ENCODE data around the gene GLB1L.
"Not testable (repeated sequence)": the region's sequence is repeated elsewhere in the genome, so short reads cannot be mapped to it uniquely, and the experiment has no call there.

Gene GLB1L

GRCh38 chr2:219261024-219261855, 16.0 kb upstream of the GLB1L start:
- no peak overlapping the region for H3K9ac ChIP-seq (ENCODE audit: low read length)
- no peaks in the 10 kb centered on the region for H3K36me3 ChIP-seq (ENCODE audit: control insufficient read depth, insufficient read depth, low read length)
- H3K4me1 ChIP-seq (ENCODE audit: control insufficient read depth, insufficient read depth, low read length), result no peaks in the 10 kb centered on the region
- H3K9me3 ChIP-seq (ENCODE audit: control insufficient read depth, low read length), result no peaks in the 10 kb centered on the region
- no peak overlapping the region for H3K4me3 ChIP-seq (ENCODE audit: low read length)
- H3K27me3 ChIP-seq (ENCODE audit: control insufficient read depth, insufficient read depth, low read length), result peaks cover 8% of the 10 kb centered on the region

DNA sequence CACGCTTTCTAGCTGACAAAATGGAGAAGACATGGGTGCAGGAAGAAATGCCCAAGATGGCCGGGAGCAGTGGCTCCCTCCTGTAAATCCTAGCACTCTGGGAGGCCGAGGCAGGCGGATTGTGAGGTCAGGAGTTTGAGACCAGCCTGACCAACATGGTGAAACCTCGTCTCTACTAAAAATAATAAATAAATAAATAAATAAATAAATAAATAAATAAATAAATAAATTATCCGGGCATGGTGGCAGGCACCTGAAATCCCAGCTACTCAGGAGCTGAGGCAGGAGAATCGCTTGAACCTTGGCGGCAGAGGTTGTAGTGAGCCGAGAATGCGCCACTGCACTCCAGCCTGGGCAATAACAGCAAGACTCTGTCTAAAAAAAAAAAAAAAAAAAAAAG, 13.7 kb upstream of the GLB1L start:
- not testable (repeated sequence) for H3K36me3 ChIP-seq (ENCODE audit: control insufficient read depth, insufficient read depth, low read length); H3K9me3 ChIP-seq (ENCODE audit: control insufficient read depth, low read length); H3K4me1 ChIP-seq (ENCODE audit: control insufficient read depth, insufficient read depth, low read length); H3K9ac ChIP-seq (ENCODE audit: low read length); H3K4me3 ChIP-seq (ENCODE audit: low read length)
- H3K27me3 ChIP-seq (ENCODE audit: control insufficient read depth, insufficient read depth, low read length), result peaks cover 27% of the 10 kb centered on the region

DNA sequence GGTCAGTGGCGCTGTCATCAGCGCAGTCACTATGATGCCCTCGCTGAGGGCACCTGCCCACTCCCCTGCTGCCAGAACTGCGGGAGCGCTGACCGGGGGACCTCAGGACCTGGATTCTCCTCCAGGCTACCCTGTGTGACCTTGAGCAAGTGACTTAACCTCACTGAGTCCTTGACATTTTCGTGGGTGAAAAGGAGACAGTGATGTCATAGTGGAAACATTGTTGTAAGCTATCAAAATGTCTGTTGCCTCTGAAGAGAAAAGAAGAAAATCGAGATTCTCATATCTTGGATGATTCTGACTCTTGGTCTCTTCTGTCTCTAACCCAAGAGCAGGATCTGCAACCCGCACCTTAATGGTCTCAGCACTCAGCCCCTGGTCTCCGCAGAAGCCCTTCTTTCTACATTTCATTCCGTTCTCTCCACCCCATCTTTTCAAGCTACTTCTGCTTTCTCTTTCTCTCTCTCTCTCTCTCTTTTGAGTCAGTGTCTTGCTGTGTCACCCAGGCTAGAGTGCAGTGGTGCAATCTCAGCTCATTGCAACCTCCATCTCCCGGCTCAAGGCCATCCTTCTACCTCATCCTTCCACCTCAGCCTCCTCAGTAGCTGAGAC, 9.5 kb upstream of the GLB1L start:
- Histone ChIP-seq H3K36me3 (ENCODE audit: control insufficient read depth, insufficient read depth, low read length) (no peaks in the 10 kb centered on the region), H3K27me3 (ENCODE audit: control insufficient read depth, insufficient read depth, low read length) (peaks cover 27% of the 10 kb centered on the region), H3K9me3 (ENCODE audit: control insufficient read depth, low read length) (no peaks in the 10 kb centered on the region), H3K4me3 (ENCODE audit: low read length) (peak overlapping the region; percentile 88), H3K9ac (ENCODE audit: low read length) (peak overlapping the region; percentile 83), H3K4me1 (ENCODE audit: control insufficient read depth, insufficient read depth, low read length) (peaks cover 38% of the 10 kb centered on the region)

DNA sequence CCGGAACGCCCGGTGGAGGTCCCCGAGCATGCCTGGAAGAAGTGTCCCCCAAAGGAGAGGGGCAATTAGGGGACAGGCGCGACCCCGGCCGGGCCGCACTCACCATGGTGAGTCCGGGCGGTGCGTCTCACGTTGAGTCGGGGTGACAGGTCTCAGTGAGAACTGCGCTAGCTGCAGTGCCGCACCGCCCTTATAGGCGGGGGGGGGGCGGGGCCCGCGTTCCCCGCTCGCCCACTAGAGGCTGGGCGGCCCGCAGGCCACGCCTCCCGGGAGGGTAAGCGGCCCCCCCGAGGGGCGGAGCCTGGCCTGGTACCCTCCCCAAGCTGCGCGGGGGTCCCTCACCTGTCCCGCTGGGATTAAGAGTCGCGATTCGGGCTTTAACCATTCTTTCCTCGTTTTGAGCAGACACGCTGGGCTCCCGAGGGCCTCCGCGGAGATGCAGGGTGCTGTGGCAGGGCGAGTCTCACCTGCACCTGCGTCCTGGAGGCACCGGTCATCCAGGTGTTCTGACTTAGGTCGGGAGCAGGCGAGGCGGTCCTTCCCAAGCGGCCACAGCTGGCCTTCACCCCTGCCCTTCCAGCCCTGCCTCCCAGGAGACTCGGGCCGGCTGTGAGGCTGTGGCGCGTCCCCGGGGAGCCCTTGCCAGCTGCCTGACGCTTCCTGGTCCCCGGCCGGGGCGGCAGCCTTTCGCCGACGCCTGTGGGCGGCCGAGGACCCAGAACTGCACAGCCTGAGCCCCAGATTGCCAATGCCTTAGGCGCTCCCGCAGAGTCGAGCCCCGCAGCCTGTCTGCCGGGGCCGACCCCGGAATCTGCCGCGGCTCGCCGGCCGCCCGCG, 8.7 kb upstream of the GLB1L start, which contains the start of gene TUBA4A:
TSS of gene TUBA4A (minus strand) at position 166 of the 837 bp plus-strand sequence. CDS start at position 106, 60 bp downstream.
- Histone ChIP-seq H3K4me3 (ENCODE audit: low read length) (peak within 1 kb of the TSS; percentile 88), H3K9ac (ENCODE audit: low read length) (peak within 1 kb of the TSS; percentile 83), H3K36me3 (ENCODE audit: control insufficient read depth, insufficient read depth, low read length) (no peaks in the 10 kb centered on the region), H3K9me3 (ENCODE audit: control insufficient read depth, low read length) (no peaks in the 10 kb centered on the region), H3K4me1 (ENCODE audit: control insufficient read depth, insufficient read depth, low read length) (peaks cover 45% of the 10 kb centered on the region), H3K27me3 (ENCODE audit: control insufficient read depth, insufficient read depth, low read length) (peaks cover 22% of the 10 kb centered on the region)

GRCh38 chr2:219252900-219253752, 7.9 kb upstream of the GLB1L start, which contains the start of gene TUBA4B:
Gene TUBA4B, plus strand, starts transcription at chr2:219253243. Its CDS starts 165 bp downstream, at chr2:219253408.
- H3K36me3 ChIP-seq (ENCODE audit: control insufficient read depth, insufficient read depth, low read length), result no peaks in the 10 kb centered on the region
- peaks cover 54% of the 10 kb centered on the region for H3K4me1 ChIP-seq (ENCODE audit: control insufficient read depth, insufficient read depth, low read length)
- H3K4me3 ChIP-seq (ENCODE audit: low read length), result peak within 1 kb of the TSS; percentile 88
- peak within 1 kb of the TSS; percentile 83 for H3K9ac ChIP-seq (ENCODE audit: low read length)
- peaks cover 22% of the 10 kb centered on the region for H3K27me3 ChIP-seq (ENCODE audit: control insufficient read depth, insufficient read depth, low read length)
- H3K9me3 ChIP-seq (ENCODE audit: control insufficient read depth, low read length), result no peaks in the 10 kb centered on the region

GRCh38 chr2:219252570-219252899, 7.3 kb upstream of the GLB1L start:
- peak overlapping the region; percentile 88 for H3K4me3 ChIP-seq (ENCODE audit: low read length)
- H3K4me1 ChIP-seq (ENCODE audit: control insufficient read depth, insufficient read depth, low read length), result peaks cover 58% of the 10 kb centered on the region
- peaks cover 22% of the 10 kb centered on the region for H3K27me3 ChIP-seq (ENCODE audit: control insufficient read depth, insufficient read depth, low read length)
- H3K9ac ChIP-seq (ENCODE audit: low read length), result peak overlapping the region; percentile 83
- H3K9me3 ChIP-seq (ENCODE audit: control insufficient read depth, low read length), result no peaks in the 10 kb centered on the region
- no peaks in the 10 kb centered on the region for H3K36me3 ChIP-seq (ENCODE audit: control insufficient read depth, insufficient read depth, low read length)

DNA sequence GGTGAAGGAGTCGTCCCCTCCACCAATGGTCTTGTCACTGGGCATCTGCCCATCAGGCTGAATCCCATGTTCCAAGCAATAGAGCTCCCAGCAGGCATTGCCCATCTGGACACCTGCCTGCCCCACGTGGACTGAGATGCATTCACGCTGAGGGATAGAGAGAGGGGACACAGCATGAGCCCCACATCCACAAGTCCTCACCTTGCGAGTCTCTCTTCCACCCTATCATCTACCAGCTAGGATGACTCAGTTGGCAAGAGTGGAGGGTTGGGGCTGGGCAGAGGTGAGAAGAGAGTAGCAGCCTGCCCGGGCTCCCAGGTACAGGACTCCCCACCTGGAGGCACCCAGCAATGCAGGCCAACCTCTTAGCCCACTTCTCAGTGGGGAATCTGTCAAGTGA, 6.8 kb upstream of the GLB1L start:
- no peak overlapping the region for H3K4me3 ChIP-seq (ENCODE audit: low read length)
- H3K9ac ChIP-seq (ENCODE audit: low read length), result peak overlapping the region; percentile 83
- H3K9me3 ChIP-seq (ENCODE audit: control insufficient read depth, low read length), result no peaks in the 10 kb centered on the region
- H3K4me1 ChIP-seq (ENCODE audit: control insufficient read depth, insufficient read depth, low read length), result peaks cover 63% of the 10 kb centered on the region
- no peaks in the 10 kb centered on the region for H3K36me3 ChIP-seq (ENCODE audit: control insufficient read depth, insufficient read depth, low read length)
- peaks cover 22% of the 10 kb centered on the region for H3K27me3 ChIP-seq (ENCODE audit: control insufficient read depth, insufficient read depth, low read length)

DNA sequence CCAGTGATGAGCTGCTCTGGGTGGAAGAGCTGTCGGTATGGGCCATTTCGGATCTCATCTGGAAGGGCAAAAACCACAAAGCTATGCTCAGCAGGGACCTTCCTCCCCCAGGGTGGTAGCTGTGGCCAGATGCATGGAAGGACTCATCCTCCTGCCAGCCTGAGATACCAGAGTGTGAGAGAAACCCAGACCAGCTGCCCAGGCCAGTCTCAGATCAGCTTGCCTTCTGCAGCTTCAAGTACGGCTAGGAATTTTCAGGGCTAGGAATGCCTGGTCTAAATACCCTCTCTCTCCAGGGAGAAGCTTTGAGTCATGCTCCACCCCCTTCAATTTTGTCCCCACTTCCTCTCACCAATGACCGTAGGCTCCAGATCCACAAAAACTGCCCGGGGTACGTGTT, 6.4 kb upstream of the GLB1L start:
- Histone ChIP-seq H3K4me3 (ENCODE audit: low read length) (no peak overlapping the region), H3K4me1 (ENCODE audit: control insufficient read depth, insufficient read depth, low read length) (peaks cover 66% of the 10 kb centered on the region), H3K9ac (ENCODE audit: low read length) (peak overlapping the region; percentile 83), H3K27me3 (ENCODE audit: control insufficient read depth, insufficient read depth, low read length) (peaks cover 22% of the 10 kb centered on the region), H3K36me3 (ENCODE audit: control insufficient read depth, insufficient read depth, low read length) (no peaks in the 10 kb centered on the region), H3K9me3 (ENCODE audit: control insufficient read depth, low read length) (no peaks in the 10 kb centered on the region)

- no peaks in the 10 kb centered on the region for H3K9me3 ChIP-seq (ENCODE audit: control insufficient read depth, low read length)
- H3K4me3 ChIP-seq (ENCODE audit: low read length), result peak overlapping the region; percentile 37
- peaks cover 77% of the 10 kb centered on the region for H3K4me1 ChIP-seq (ENCODE audit: control insufficient read depth, insufficient read depth, low read length)
- peak overlapping the region; percentile 73 for H3K9ac ChIP-seq (ENCODE audit: low read length)
- H3K36me3 ChIP-seq (ENCODE audit: control insufficient read depth, insufficient read depth, low read length), result no peaks in the 10 kb centered on the region
- peaks cover 8% of the 10 kb centered on the region for H3K27me3 ChIP-seq (ENCODE audit: control insufficient read depth, insufficient read depth, low read length)
Observed at GRCh38 chr2:219250049-219250781, 5.0 kb upstream of the GLB1L start.

- Histone ChIP-seq H3K9ac (ENCODE audit: low read length) (peak overlapping the region; percentile 73), H3K4me1 (ENCODE audit: control insufficient read depth, insufficient read depth, low read length) (peaks cover 78% of the 10 kb centered on the region), H3K36me3 (ENCODE audit: control insufficient read depth, insufficient read depth, low read length) (no peaks in the 10 kb centered on the region), H3K27me3 (ENCODE audit: control insufficient read depth, insufficient read depth, low read length) (peaks cover 1% of the 10 kb centered on the region), H3K9me3 (ENCODE audit: control insufficient read depth, low read length) (no peaks in the 10 kb centered on the region), H3K4me3 (ENCODE audit: low read length) (peak overlapping the region; percentile 37)
Observed at GRCh38 chr2:219249203-219249980, 4.1 kb upstream of the GLB1L start.
